ENCODE data around the gene NELFCD.

NELFCD gene

GRCh38 chr20:58986286-58986967, 5.4 kb downstream of the NELFCD start:
- H3K36me3 ChIP-seq (ENCODE audit: control insufficient read depth, insufficient read depth, low read length), result peaks cover 42% of the 10 kb centered on the region
- no peaks in the 10 kb centered on the region for H3K27me3 ChIP-seq (ENCODE audit: control insufficient read depth, insufficient read depth, low read length, poor library complexity, severe bottlenecking)
- H3K9me3 ChIP-seq (ENCODE audit: control insufficient read depth, low read length), result no peaks in the 10 kb centered on the region
- 93 to 95% methylated on average over 9 of the region's 9 CpGs for WGBS, 2 experiments
- no peaks in the 10 kb centered on the region for H3K4me1 ChIP-seq (ENCODE audit: control insufficient read depth, insufficient read depth, low read length)
- no peak overlapping the region for H3K27ac ChIP-seq (ENCODE audit: insufficient read depth, low read depth, low read length, poor library complexity, severe bottlenecking)
- H3K4me3 ChIP-seq (ENCODE audit: insufficient read depth, low read depth, low read length), result no peak overlapping the region

- Histone ChIP-seq H3K4me1 (ENCODE audit: control insufficient read depth, insufficient read depth, low read length) (no peaks in the 10 kb centered on the region), H3K27me3 (ENCODE audit: control insufficient read depth, insufficient read depth, low read length, poor library complexity, severe bottlenecking) (no peaks in the 10 kb centered on the region), H3K36me3 (ENCODE audit: control insufficient read depth, insufficient read depth, low read length) (peaks cover 48% of the 10 kb centered on the region), H3K27ac (ENCODE audit: insufficient read depth, low read depth, low read length, poor library complexity, severe bottlenecking) (no peak overlapping the region), H3K9me3 (ENCODE audit: control insufficient read depth, low read length) (no peaks in the 10 kb centered on the region), H3K4me3 (ENCODE audit: insufficient read depth, low read depth, low read length) (no peak overlapping the region)
- 94 to 96% methylated on average over 8 of the region's 8 CpGs for WGBS, 2 experiments
These were observed 6.0 kb downstream of the NELFCD start for GRCh38 chr20:58986968-58987517.

GRCh38 chr20:58987790-58988564, 6.9 kb downstream of the NELFCD start:
- Histone ChIP-seq H3K27ac (ENCODE audit: insufficient read depth, low read depth, low read length, poor library complexity, severe bottlenecking) (no peak overlapping the region), H3K4me1 (ENCODE audit: control insufficient read depth, insufficient read depth, low read length) (no peaks in the 10 kb centered on the region), H3K9me3 (ENCODE audit: control insufficient read depth, low read length) (no peaks in the 10 kb centered on the region), H3K27me3 (ENCODE audit: control insufficient read depth, insufficient read depth, low read length, poor library complexity, severe bottlenecking) (no peaks in the 10 kb centered on the region), H3K4me3 (ENCODE audit: insufficient read depth, low read depth, low read length) (no peak overlapping the region), H3K36me3 (ENCODE audit: control insufficient read depth, insufficient read depth, low read length) (peaks cover 56% of the 10 kb centered on the region)
- 95% methylated on average over 9 of the region's 9 CpGs for WGBS, 2 experiments

- Histone ChIP-seq H3K4me1 (ENCODE audit: control insufficient read depth, insufficient read depth, low read length) (no peaks in the 10 kb centered on the region), H3K4me3 (ENCODE audit: insufficient read depth, low read depth, low read length) (no peak overlapping the region), H3K9me3 (ENCODE audit: control insufficient read depth, low read length) (no peaks in the 10 kb centered on the region), H3K27ac (ENCODE audit: insufficient read depth, low read depth, low read length, poor library complexity, severe bottlenecking) (no peak overlapping the region), H3K27me3 (ENCODE audit: control insufficient read depth, insufficient read depth, low read length, poor library complexity, severe bottlenecking) (no peaks in the 10 kb centered on the region), H3K36me3 (ENCODE audit: control insufficient read depth, insufficient read depth, low read length) (peaks cover 62% of the 10 kb centered on the region)
- 96% methylated on average over 6 of the region's 6 CpGs for WGBS, 2 experiments
These were observed 7.5 kb downstream of the NELFCD start for GRCh38 chr20:58988565-58988882.

GRCh38 chr20:58989196-58989595, 8.1 kb downstream of the NELFCD start:
- Histone ChIP-seq H3K27me3 (ENCODE audit: control insufficient read depth, insufficient read depth, low read length, poor library complexity, severe bottlenecking) (no peaks in the 10 kb centered on the region), H3K9me3 (ENCODE audit: control insufficient read depth, low read length) (no peaks in the 10 kb centered on the region), H3K4me3 (ENCODE audit: insufficient read depth, low read depth, low read length) (no peak overlapping the region), H3K36me3 (ENCODE audit: control insufficient read depth, insufficient read depth, low read length) (peaks cover 68% of the 10 kb centered on the region), H3K27ac (ENCODE audit: insufficient read depth, low read depth, low read length, poor library complexity, severe bottlenecking) (no peak overlapping the region), H3K4me1 (ENCODE audit: control insufficient read depth, insufficient read depth, low read length) (no peaks in the 10 kb centered on the region)
- 95 to 96% methylated on average over 10 of the region's 10 CpGs for WGBS, 2 experiments

- Histone ChIP-seq H3K27me3 (ENCODE audit: control insufficient read depth, insufficient read depth, low read length, poor library complexity, severe bottlenecking) (no peaks in the 10 kb centered on the region), H3K36me3 (ENCODE audit: control insufficient read depth, insufficient read depth, low read length) (peaks cover 73% of the 10 kb centered on the region)
- WGBS, 2 experiments, result 96% methylated on average over 11 to 14 of the region's 14 CpGs
These were observed 9.8 kb downstream of the NELFCD start for GRCh38 chr20:58990651-58991445.

GRCh38 chr20:58991715-58992114, 10.7 kb downstream of the NELFCD start:
- Histone ChIP-seq H3K36me3 (ENCODE audit: control insufficient read depth, insufficient read depth, low read length) (peaks cover 75% of the 10 kb centered on the region), H3K4me3 (ENCODE audit: insufficient read depth, low read depth, low read length) (no peak overlapping the region), H3K27me3 (ENCODE audit: control insufficient read depth, insufficient read depth, low read length, poor library complexity, severe bottlenecking) (no peaks in the 10 kb centered on the region), H3K9me3 (ENCODE audit: control insufficient read depth, low read length) (no peaks in the 10 kb centered on the region), H3K4me1 (ENCODE audit: control insufficient read depth, insufficient read depth, low read length) (no peaks in the 10 kb centered on the region), H3K27ac (ENCODE audit: insufficient read depth, low read depth, low read length, poor library complexity, severe bottlenecking) (no peak overlapping the region)
- 96% methylated on average over 9 of the region's 9 CpGs for WGBS, 2 experiments

More at GRCh38 chr20:58990651-58991445, 9.8 kb downstream of the NELFCD start:
- H3K27ac ChIP-seq (ENCODE audit: insufficient read depth, low read depth, low read length, poor library complexity, severe bottlenecking), result no peak overlapping the region
- no peak overlapping the region for H3K4me3 ChIP-seq (ENCODE audit: insufficient read depth, low read depth, low read length)
- no peaks in the 10 kb centered on the region for H3K4me1 ChIP-seq (ENCODE audit: control insufficient read depth, insufficient read depth, low read length)
- no peaks in the 10 kb centered on the region for H3K9me3 ChIP-seq (ENCODE audit: control insufficient read depth, low read length)

- no peaks in the 10 kb centered on the region for H3K9me3 ChIP-seq (ENCODE audit: control insufficient read depth, low read length)
- WGBS, 2 experiments, result 95 to 97% methylated on average over 3 of the region's 3 CpGs
- peaks cover 68% of the 10 kb centered on the region for H3K36me3 ChIP-seq (ENCODE audit: control insufficient read depth, insufficient read depth, low read length)
- H3K27me3 ChIP-seq (ENCODE audit: control insufficient read depth, insufficient read depth, low read length, poor library complexity, severe bottlenecking), result no peaks in the 10 kb centered on the region
- no peak overlapping the region for H3K27ac ChIP-seq (ENCODE audit: insufficient read depth, low read depth, low read length, poor library complexity, severe bottlenecking)
- no peaks in the 10 kb centered on the region for H3K4me1 ChIP-seq (ENCODE audit: control insufficient read depth, insufficient read depth, low read length)
- no peak overlapping the region for H3K4me3 ChIP-seq (ENCODE audit: insufficient read depth, low read depth, low read length)
These were observed 11.9 kb downstream of the NELFCD start for GRCh38 chr20:58992911-58993310.

GRCh38 chr20:58993332-58994248, 12.5 kb downstream of the NELFCD start:
- Histone ChIP-seq H3K9me3 (ENCODE audit: control insufficient read depth, low read length) (no peaks in the 10 kb centered on the region), H3K27ac (ENCODE audit: insufficient read depth, low read depth, low read length, poor library complexity, severe bottlenecking) (no peak overlapping the region), H3K36me3 (ENCODE audit: control insufficient read depth, insufficient read depth, low read length) (peaks cover 61% of the 10 kb centered on the region), H3K27me3 (ENCODE audit: control insufficient read depth, insufficient read depth, low read length, poor library complexity, severe bottlenecking) (no peaks in the 10 kb centered on the region), H3K4me3 (ENCODE audit: insufficient read depth, low read depth, low read length) (no peak overlapping the region), H3K4me1 (ENCODE audit: control insufficient read depth, insufficient read depth, low read length) (no peaks in the 10 kb centered on the region)
- WGBS, 2 experiments, result 95% methylated on average over 22 to 23 of the region's 23 CpGs
